HepG2 (cell line): ENCODE results near the gene JMJD7. TPM values are rescaled to one million over a fixed set of nuclear protein-coding genes. Genes with fewer than 3 reads are reported as not detected.
A peak's percentile ranks its signal among the peaks of the same experiment; 100 is the strongest.

Experiments
- ATAC-seq: fragments of 200-7000 bp; cut with Tn5 transposase; 3 replicates; pipeline ENCODE4 v1.9.1; 2020; ENCODE audit warnings: mild to moderate bottlenecking, moderate library complexity
- BruUV-seq: library from RNA; stranded (reverse); fragments of 400-500 nt; replicated peaks from 2 replicates; lab custom pipeline; 2021; lab: Mats Ljungman, UMichigan
- CTCF ChIA-PET: fragments of 300-600 bp; formaldehyde crosslinking; extraction: SDS; loops from one replicate; lab custom pipeline; 2021; ENCODE audit warnings: low total read pairs, inconsistent platforms, low intra/inter-chr PET ratio; lab: Yijun Ruan, JAX
- POLR2A ChIA-PET: fragments of 350-600 bp; sonication (Branson Sonifier 250); formaldehyde crosslinking; loops from one replicate; lab custom pipeline; 2020; ENCODE audit warnings: antibody characterized with exemption, inconsistent platforms; lab: Yijun Ruan, JAX
- DNase-seq: peaks from one replicate; pipeline ENCODE4 v3.0.0-alpha.2; 2015; ENCODE audit warnings: low spot score
- FAIRE-seq: peaks from 3 replicates; lab custom pipeline; 2011; peaks lifted over from hg19 to GRCh38; lab: Jason Lieb, UNC
- H2AFZ ChIP-seq: one replicate; pipeline ENCODE4 v1.6.1; 2011; ENCODE audit warnings: low read length, inconsistent platforms
- H3K27ac ChIP-seq: fragments of 300-600 bp; 3 replicates; pipeline ENCODE4 v1.8.0; 2011; ENCODE audit warnings: mixed run types, mild to moderate bottlenecking, mixed read lengths, low read length, inconsistent platforms; ENCODE audit not compliant: insufficient read depth; ENCODE audit errors: extremely low read length
- H3K27me3 ChIP-seq, 2 experiments: fragments of 200-600 bp in 1 of 2; 2 replicates in 1 of 2; 3 replicates in 1 of 2; pipeline versions ENCODE4 v1.6.0 to v1.8.0; 2011; ENCODE audit warnings: low read length in 2 of 2, mild to moderate bottlenecking in 2 of 2, moderate library complexity in 2 of 2, inconsistent platforms in 1 of 2; ENCODE audit not compliant: insufficient read depth in 2 of 2, control insufficient read depth in 1 of 2
- H3K36me3 ChIP-seq, 2 experiments: fragments of 200-600 bp in 1 of 2; replicated peaks in 1 of 2; 2 replicates in 1 of 2; 3 replicates in 1 of 2; pipeline versions ENCODE4 v1.5.1 to v1.8.0; 2011; ENCODE audit warnings: low read length in 2 of 2, inconsistent platforms in 1 of 2; ENCODE audit not compliant: insufficient read depth in 2 of 2, control insufficient read depth in 1 of 2
- H3K4me1 ChIP-seq: 2 replicates; pipeline ENCODE4 v1.5.1; 2012; ENCODE audit warnings: low read length, inconsistent platforms; ENCODE audit not compliant: insufficient read depth
- H3K4me2 ChIP-seq: 2 replicates; pipeline ENCODE4 v1.6.0; 2011; ENCODE audit warnings: low read depth, low read length, inconsistent platforms
- H3K4me3 ChIP-seq, 3 experiments: fragments of 200-600 bp in 1 of 3; sonication (generic), shearing (Covaris generic) in 1 of 3; replicated peaks in 1 of 3; 2 replicates each; pipeline ENCODE4 v1.5.1; 2011 to 2016; ENCODE audit warnings: low read length in 3 of 3, inconsistent platforms in 2 of 3, low read depth in 2 of 3, mild to moderate bottlenecking in 2 of 3, control low read depth in 1 of 3, mixed read lengths in 1 of 3; ENCODE audit not compliant: insufficient read depth in 1 of 3
- H3K79me2 ChIP-seq: one replicate; pipeline ENCODE4 v1.6.1; 2011; ENCODE audit warnings: low read length, inconsistent platforms; ENCODE audit not compliant: insufficient read depth
- H3K9ac ChIP-seq: 2 replicates; pipeline ENCODE4 v1.6.0; 2011; ENCODE audit warnings: mild to moderate bottlenecking, low read depth, low read length, inconsistent platforms; ENCODE audit not compliant: insufficient read depth
- H3K9me3 ChIP-seq: 2 replicates; pipeline ENCODE4 v1.5.1; 2012; ENCODE audit warnings: mild to moderate bottlenecking, low read length
- H4K20me1 ChIP-seq: 2 replicates; pipeline ENCODE4 v1.6.0; 2011; ENCODE audit warnings: inconsistent platforms, mild to moderate bottlenecking, low read length, moderate library complexity; ENCODE audit not compliant: insufficient read depth
- FIP1L1 ChIP-seq: fragments of 200-400 bp; formaldehyde crosslinking; IDR thresholded peaks from 2 replicates; pipeline ENCODE4 v1.6.1; 2018; ENCODE audit warnings: low read depth, mild to moderate bottlenecking, low read length, moderate library complexity, borderline replicate concordance; ENCODE audit not compliant: insufficient read depth
- FOXC1 ChIP-seq: sonication (generic); formaldehyde crosslinking; IDR thresholded peaks from 2 replicates; pipeline ENCODE4 v1.8.0; 2022; ENCODE audit warnings: mild to moderate bottlenecking, missing genetic modification reagents, borderline replicate concordance
- KDM5B ChIP-seq: sonication (generic); formaldehyde crosslinking; IDR thresholded peaks from 2 replicates; pipeline ENCODE4 v1.4.0; 2020; ENCODE audit warnings: missing genetic modification reagents, mild to moderate bottlenecking, borderline replicate concordance
- MED1 ChIP-seq: sonication (generic); formaldehyde crosslinking; IDR thresholded peaks from 2 replicates; pipeline ENCODE4 v1.4.0; 2020; ENCODE audit warnings: missing genetic modification reagents
- MXI1 ChIP-seq: IDR thresholded peaks from 3 replicates; pipeline ENCODE4 v1.6.1; 2012; ENCODE audit warnings: low read depth, low read length, inconsistent platforms, borderline replicate concordance
- PRPF4 ChIP-seq: fragments of 200-400 bp; formaldehyde crosslinking; IDR thresholded peaks from 2 replicates; pipeline ENCODE4 v1.6.1; 2016; ENCODE audit warnings: low read length, low read depth; ENCODE audit not compliant: poor library complexity, severe bottlenecking
- RBFOX2 ChIP-seq: fragments of 200-400 bp; formaldehyde crosslinking; IDR thresholded peaks from 2 replicates; pipeline ENCODE4 v1.6.1; 2017; ENCODE audit warnings: low read depth, mild to moderate bottlenecking, low read length
- SIN3A ChIP-seq: IDR thresholded peaks from 2 replicates; pipeline ENCODE4 v1.6.1; 2011; ENCODE audit warnings: low read depth, mild to moderate bottlenecking, control low read depth, low read length, borderline replicate concordance
- XRCC5 ChIP-seq: fragments of 200-400 bp; formaldehyde crosslinking; optimal IDR thresholded peaks from 2 replicates; pipeline ENCODE3; 2017; ENCODE audit warnings: mild to moderate bottlenecking, low read length
- ZFP62 ChIP-seq: sonication (generic); formaldehyde crosslinking; IDR thresholded peaks from 2 replicates; pipeline ENCODE4 v1.4.0; 2020; ENCODE audit warnings: missing genetic modification reagents
- ZFP82 ChIP-seq: sonication (generic); formaldehyde crosslinking; IDR thresholded peaks from 2 replicates; pipeline ENCODE4 v1.5.1; 2020; ENCODE audit warnings: mild to moderate bottlenecking, missing genetic modification reagents, borderline replicate concordance
- ZMYM4 ChIP-seq: sonication (generic); formaldehyde crosslinking; IDR thresholded peaks from 2 replicates; pipeline ENCODE4 v1.8.1; 2023; ENCODE audit warnings: mild to moderate bottlenecking, missing genetic modification reagents
- ZNF263 ChIP-seq: sonication (generic); formaldehyde crosslinking; IDR thresholded peaks from 2 replicates; pipeline ENCODE4 v1.4.0; 2020; ENCODE audit warnings: missing genetic modification reagents
- ZNF296 ChIP-seq: sonication (generic); formaldehyde crosslinking; conservative IDR thresholded peaks from 2 replicates; pipeline ENCODE4 v1.5.0; 2020; ENCODE audit warnings: mild to moderate bottlenecking, missing genetic modification reagents
- WGBS: methylation state at CpG from one replicate; pipeline ENCODE4 v1.1.6; 2017; ENCODE audit warnings: low lambda C conversion rate; 5-methylcytosine and 5-hydroxymethylcytosine counted together
- in situ Hi-C: cut with HindIII; loops from 2 replicates; pipeline ENCODE4 v1.10.0; 2017; ENCODE audit warnings: low pct_unique_long_range_greater_than_20kb; ENCODE audit not compliant: extremely low pct_ligation_motif_present
- intact Hi-C: fragments of 100-400 bp; cut with micrococcal nuclease; formaldehyde crosslinking; loops from one replicate; pipeline ENCODE4 v1.10.0; 2022; ENCODE audit not compliant: unreplicated experiment
- polyA plus RNA-seq, 8 experiments: library from polyadenylated mRNA; depleted of rRNA in 3 of 8; stranded (reverse) in 7 of 8; unstranded in 1 of 8; fragments of >200 nt; fragmentation: Illumina TruSeq in 4 of 8; extraction: Trizol in 4 of 8; gene quantifications; 2 replicates each; pipeline versions ENCODE4 v1.2.1 to v1.2.3, GENCODE V29; 2011 to 2016; ENCODE audit warnings: low read depth in 4 of 8, missing spikeins in 1 of 8, mixed read lengths in 1 of 8; ENCODE audit not compliant: insufficient read depth in 1 of 8
- total RNA-seq, 5 experiments: library from RNA; depleted of rRNA; stranded (reverse); fragments of >200 nt; fragmentation: Illumina TruSeq; extraction: Trizol; gene quantifications; 2 replicates each; pipeline ENCODE4 v1.2.3, GENCODE V29; 2016; ENCODE audit warnings: low read depth in 1 of 5
- TF ChIP-seq, protein P1 (sequence below): sonication (generic); formaldehyde crosslinking; IDR thresholded peaks from 2 replicates; pipeline ENCODE4 v1.5.0; 2020; ENCODE audit warnings: missing genetic modification reagents, mild to moderate bottlenecking, borderline replicate concordance

Gene JMJD7
- total and polyA plus RNA-seq, 2 of the 13 experiments (the other 11 are each of a cell fraction or from before 2014, with no cell fraction given) = 6.4 to 7.1 TPM

DNA sequence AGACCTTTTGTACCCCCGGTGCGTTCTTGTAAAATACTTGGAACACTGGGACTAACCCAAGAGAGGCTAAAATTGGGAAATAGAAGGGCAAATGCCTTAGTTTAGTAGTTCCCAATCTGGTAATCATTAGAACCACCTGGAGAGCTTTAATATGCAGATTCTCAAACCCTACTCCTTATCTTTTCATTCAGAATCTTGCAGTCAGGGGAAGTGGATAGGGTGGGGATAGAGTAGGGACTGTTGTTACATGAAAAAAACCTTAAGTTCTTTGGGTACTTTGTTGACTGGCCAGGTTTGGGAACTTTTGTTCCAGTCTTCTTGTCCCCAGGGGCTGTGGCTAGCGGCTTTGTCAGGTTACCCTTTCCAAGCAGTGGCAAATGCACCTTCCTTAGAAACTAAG is 37.7 kb upstream of the JMJD7 start:
- no peak for ATAC-seq
- no peak overlapping the region for H3K27ac ChIP-seq
- H3K27me3 ChIP-seq = no peaks in the 10 kb centered on the region
- no TSS peak for BruUV-seq
- TF ChIP-seq ZFP82 (CRISPR knock-in tag) (no peak), ZMYM4 (no peak), FIP1L1 (no peak), ZFP62 (no peak)
- no peaks in the 10 kb centered on the region for H4K20me1 ChIP-seq
- DNase-seq = no peak
- ChIA-PET POLR2A (no interaction called here), CTCF (no interaction called here)
- peaks cover 2% of the 10 kb centered on the region for H3K79me2 ChIP-seq
- no peak overlapping the region for H3K9ac ChIP-seq
- H3K36me3 ChIP-seq = no peaks in the 10 kb centered on the region
- in situ Hi-C loops = no loop called here
- H3K4me1 ChIP-seq = peaks cover 31% of the 10 kb centered on the region
- no peaks in the 10 kb centered on the region for H3K9me3 ChIP-seq
- H3K4me2 ChIP-seq = no peak overlapping the region
- no peak overlapping the region for H3K4me3 ChIP-seq
- intact Hi-C loops = no loop called here
- 97% methylated on average over 3 of the region's 3 CpGs for WGBS
- FAIRE-seq = no peak
- H2AFZ ChIP-seq = no peak overlapping the region

DNA sequence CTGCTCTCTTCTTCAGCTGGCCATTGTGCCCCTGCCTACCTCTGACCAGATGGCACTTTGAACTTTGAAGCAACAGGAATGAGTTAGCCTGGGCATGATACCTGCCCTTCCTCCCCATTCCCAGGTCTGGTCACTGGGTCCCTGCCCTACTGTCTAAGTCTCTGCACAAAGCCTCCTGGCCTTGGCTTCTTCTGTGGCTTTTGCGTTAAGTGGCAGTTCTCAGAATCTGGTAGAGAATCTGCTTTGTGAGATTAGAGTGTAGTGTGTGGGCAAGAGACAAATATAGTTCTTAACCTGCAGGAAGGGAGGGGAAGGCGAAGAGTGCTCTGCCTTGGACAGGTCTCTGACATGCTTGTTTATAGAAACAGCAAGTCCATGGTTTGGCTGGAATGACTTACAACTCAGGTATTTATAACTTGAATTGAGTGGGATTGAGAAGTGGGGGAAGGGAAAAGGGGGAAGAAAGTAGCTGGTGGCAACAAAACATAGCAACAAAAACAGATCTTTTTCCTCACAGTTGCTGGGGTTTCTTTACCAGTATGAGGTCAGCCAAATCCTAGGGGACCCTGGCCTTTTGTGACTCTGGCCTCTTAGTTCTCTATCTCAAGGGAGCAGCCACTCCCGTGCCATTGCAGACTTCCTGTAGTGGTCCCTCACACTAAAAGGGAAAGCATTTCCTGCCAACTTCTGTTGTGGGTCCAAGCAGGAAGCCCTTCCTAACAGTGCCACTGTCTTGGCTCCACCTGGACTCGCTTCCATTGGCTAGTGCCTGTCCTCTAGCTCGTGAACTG is 36.9 kb upstream of the JMJD7 start:
- no TSS peak for BruUV-seq

More for the DNA sequence above, 36.9 kb upstream of the JMJD7 start:
- ChIA-PET CTCF (no interaction called here), POLR2A (interaction anchor here (0.8 kb wide), 1 partner anchor 17 kb away, joined by 3 read pairs; the partner anchor contains the start of gene MAPKBP1)
- Histone ChIP-seq H3K27ac (peak overlapping the region; percentile 10), H3K9ac (peak overlapping the region; percentile 20; the same call in 1 of the 2 replicates), H3K36me3 (no peaks in the 10 kb centered on the region), H3K27me3 (no peaks in the 10 kb centered on the region), H3K4me3 (no peak overlapping the region), H4K20me1 (no peaks in the 10 kb centered on the region), H3K9me3 (no peaks in the 10 kb centered on the region), H2AFZ (no peak overlapping the region), H3K4me2 (peak overlapping the region; percentile 16; the same call in 1 of the 2 replicates)
- 93% methylated on average over 5 of the region's 5 CpGs for WGBS
- in situ Hi-C loops = no loop called here
- ATAC-seq (peak; percentile 67), DNase-seq (peak; percentile 28), FAIRE-seq (peak; percentile 28)
- TF ChIP-seq MXI1 (no peak), ZNF296 (CRISPR knock-in tag) (no peak), PRPF4 (no peak), KDM5B (no peak), FOXC1 (CRISPR knock-in tag) (no peak), ZNF263 (CRISPR knock-in tag) (no peak), MED1 (CRISPR knock-in tag) (no peak), SIN3A (no peak), XRCC5 (no peak), RBFOX2 (no peak)
- TF ChIP-seq, protein P1, sequence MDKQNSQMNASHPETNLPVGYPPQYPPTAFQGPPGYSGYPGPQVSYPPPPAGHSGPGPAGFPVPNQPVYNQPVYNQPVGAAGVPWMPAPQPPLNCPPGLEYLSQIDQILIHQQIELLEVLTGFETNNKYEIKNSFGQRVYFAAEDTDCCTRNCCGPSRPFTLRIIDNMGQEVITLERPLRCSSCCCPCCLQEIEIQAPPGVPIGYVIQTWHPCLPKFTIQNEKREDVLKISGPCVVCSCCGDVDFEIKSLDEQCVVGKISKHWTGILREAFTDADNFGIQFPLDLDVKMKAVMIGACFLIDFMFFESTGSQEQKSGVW = no peak
- TF ChIP-seq, all 625 proteins: peak for 0
- H3K4me1 ChIP-seq = peaks cover 36% of the 10 kb centered on the region
- intact Hi-C loops = no loop called here
- peaks cover 2% of the 10 kb centered on the region for H3K79me2 ChIP-seq
